HFF-Myc (cell line): ENCODE results near the gene SPAG16.

ENCODE experiments used
- DNase-seq: peaks from one replicate; pipeline ENCODE4 v3.0.0-alpha.2; 2011; ENCODE audit warnings: low read depth; ENCODE audit errors: extremely low read depth
- H3K4me3 ChIP-seq: replicated peaks from 2 replicates; pipeline ENCODE4 v1.5.1; 2011; ENCODE audit warnings: low read depth, mild to moderate bottlenecking, control low read depth, low read length
- CTCF ChIP-seq: IDR thresholded peaks from 2 replicates; pipeline ENCODE4 v1.5.1; 2012; ENCODE audit warnings: mild to moderate bottlenecking, low read depth, low read length, control low read depth; ENCODE audit errors: missing control alignments

SPAG16 gene

GRCh38 chr2:213726101-213726500 is 441.8 kb downstream of the SPAG16 start:
- no peak overlapping the region for H3K4me3 ChIP-seq
- TF ChIP-seq CTCF: no peak
- DNase-seq: no peak

- TF ChIP-seq CTCF: no peak
- no peak for DNase-seq
- H3K4me3 ChIP-seq: no peak overlapping the region
Measured at GRCh38 chr2:213733893-213734292, 449.6 kb downstream of the SPAG16 start.

- DNase-seq: no peak
- no peak for TF ChIP-seq CTCF
Measured at GRCh38 chr2:213740453-213740852, 456.2 kb downstream of the SPAG16 start.

GRCh38 chr2:213751446-213751845 is 467.2 kb downstream of the SPAG16 start:
- H3K4me3 ChIP-seq: no peak overlapping the region
- DNase-seq: no peak
- no peak for TF ChIP-seq CTCF

More at GRCh38 chr2:213740453-213740852, 456.2 kb downstream of the SPAG16 start:
- H3K4me3 ChIP-seq: no peak overlapping the region

GRCh38 chr2:213752575-213752974 is 468.3 kb downstream of the SPAG16 start:
- no peak overlapping the region for H3K4me3 ChIP-seq
- TF ChIP-seq CTCF: no peak
- DNase-seq: no peak

GRCh38 chr2:213757525-213757924 is 473.3 kb downstream of the SPAG16 start:
- no peak overlapping the region for H3K4me3 ChIP-seq
- no peak for TF ChIP-seq CTCF
- DNase-seq: no peak

GRCh38 chr2:213763354-213763753 is 479.1 kb downstream of the SPAG16 start:
- H3K4me3 ChIP-seq: no peak overlapping the region
- TF ChIP-seq CTCF: no peak
- DNase-seq: no peak
